RKO (cell line): Measurements from ENCODE around the gene CCSER2.
"Not testable (repeated sequence)": the region's sequence is repeated elsewhere in the genome, so short reads cannot be mapped to it uniquely, and the experiment has no call there.

Source experiments
- DNase-seq: peaks from one replicate; pipeline ENCODE4 v3.0.0-alpha.2; 2016; ENCODE audit warnings: low spot score

CCSER2 gene, protein sequence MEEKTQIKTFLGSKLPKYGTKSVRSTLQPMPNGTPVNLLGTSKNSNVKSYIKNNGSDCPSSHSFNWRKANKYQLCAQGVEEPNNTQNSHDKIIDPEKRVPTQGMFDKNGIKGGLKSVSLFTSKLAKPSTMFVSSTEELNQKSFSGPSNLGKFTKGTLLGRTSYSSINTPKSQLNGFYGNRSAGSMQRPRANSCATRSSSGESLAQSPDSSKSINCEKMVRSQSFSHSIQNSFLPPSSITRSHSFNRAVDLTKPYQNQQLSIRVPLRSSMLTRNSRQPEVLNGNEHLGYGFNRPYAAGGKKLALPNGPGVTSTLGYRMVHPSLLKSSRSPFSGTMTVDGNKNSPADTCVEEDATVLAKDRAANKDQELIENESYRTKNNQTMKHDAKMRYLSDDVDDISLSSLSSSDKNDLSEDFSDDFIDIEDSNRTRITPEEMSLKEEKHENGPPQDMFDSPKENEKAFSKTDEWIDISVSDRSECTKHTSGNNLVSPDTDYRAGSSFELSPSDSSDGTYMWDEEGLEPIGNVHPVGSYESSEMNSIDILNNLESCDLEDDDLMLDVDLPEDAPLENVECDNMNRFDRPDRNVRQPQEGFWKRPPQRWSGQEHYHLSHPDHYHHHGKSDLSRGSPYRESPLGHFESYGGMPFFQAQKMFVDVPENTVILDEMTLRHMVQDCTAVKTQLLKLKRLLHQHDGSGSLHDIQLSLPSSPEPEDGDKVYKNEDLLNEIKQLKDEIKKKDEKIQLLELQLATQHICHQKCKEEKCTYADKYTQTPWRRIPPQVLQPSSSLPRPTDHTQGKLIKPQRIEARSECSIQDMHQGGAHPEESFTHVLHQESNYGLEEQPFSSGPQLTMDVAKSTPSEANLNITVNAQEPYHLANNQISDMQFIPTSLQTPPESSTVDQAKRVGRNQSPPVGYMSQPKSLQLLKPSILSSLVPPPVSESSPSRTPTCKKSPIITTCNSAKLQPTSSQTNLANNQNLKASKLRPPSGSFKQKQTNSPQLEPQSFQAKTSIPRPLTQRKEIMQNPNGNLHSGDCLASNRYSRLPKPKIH

DNA sequence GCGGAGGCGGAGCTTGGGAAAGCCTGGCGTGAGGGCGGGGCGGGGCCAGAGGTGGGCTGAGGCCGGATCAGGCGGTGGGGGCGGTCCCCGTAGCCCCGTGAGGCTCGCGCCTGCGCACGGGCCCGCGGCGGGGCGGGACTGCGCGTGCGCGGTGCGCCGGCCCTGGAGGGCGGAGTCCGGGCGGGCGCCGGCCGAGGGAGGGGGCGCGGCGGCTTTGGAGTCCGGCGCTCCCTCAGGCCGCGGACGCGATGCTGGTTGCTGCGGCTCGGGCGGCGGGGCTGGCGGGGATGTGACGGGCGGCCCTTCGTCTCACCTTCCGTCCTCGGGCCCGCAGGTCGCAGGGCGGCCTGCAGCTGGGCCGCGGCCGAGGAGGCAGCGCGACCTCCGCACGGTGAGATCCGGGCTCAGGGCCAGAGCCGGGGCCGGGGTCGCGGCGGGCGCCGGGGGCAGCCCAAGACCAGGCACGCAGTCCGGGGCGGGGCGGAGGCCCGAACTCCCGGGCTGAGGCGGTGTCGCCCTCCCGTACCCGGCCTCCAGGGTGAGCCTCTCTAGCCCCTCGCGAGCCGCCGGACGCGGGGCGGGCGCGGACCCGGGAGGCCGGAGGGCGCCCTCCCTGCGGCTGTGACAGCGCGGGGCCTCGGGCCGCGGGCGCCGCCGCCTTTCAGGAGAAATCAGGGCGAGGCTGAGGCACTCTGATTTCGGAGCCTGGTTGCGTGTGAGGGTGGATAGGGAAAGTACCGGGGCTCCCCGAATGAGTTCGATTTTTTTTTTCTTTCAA, at the start of gene CCSER2:
Gene CCSER2, plus strand, starts transcription at position 172 of the 778 bp plus-strand sequence. CDS start 42,464 bp downstream, outside the sequence.
- peak; percentile 46 for DNase-seq

DNA sequence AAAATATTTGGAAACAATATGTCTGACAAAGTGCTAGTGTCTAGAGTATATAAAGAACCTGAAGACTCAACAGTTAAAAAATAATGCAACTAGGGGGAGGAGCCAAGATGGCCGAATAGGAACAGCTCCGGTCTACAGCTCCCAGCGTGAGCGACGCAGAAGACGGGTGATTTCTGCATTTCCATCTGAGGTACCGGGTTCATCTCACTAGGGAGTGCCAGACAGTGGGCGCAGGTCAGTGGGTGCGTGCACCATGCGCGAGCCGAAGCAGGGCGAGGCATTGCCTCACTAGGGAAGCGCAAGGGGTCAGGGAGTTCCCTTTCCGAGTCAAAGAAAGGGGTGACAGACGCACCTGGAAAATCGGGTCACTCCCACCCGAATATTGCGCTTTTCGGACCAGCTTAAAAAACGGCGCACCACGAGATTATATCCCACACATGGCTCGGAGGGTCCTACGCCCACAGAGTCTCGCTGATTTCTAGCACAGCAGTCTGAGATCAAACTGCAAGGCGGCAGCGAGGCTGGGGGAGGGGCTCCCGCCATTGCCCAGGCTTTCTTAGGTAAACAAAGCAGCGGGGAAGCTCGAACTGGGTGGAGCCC, 48.4 kb upstream of the CCSER2 start:
- DNase-seq: not testable (repeated sequence)

DNA sequence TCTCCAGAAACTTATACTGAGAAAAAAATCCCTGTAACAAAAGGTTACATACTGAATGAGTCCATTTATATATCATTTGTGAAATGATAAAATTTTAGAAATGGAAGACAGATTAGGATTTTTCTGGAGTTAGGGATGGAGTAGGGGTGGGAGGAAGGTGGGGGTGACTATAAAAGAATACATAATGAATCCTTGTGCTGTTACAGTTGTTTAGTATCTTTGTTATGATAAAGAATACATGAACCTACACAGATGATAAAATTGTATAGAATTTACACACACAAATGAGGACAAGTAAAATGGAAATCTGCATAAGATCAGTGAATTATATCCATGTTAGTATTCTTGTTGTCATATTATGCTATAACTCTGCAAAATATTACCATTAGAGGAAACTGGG, 41.7 kb upstream of the CCSER2 start:
- no peak for DNase-seq

DNA sequence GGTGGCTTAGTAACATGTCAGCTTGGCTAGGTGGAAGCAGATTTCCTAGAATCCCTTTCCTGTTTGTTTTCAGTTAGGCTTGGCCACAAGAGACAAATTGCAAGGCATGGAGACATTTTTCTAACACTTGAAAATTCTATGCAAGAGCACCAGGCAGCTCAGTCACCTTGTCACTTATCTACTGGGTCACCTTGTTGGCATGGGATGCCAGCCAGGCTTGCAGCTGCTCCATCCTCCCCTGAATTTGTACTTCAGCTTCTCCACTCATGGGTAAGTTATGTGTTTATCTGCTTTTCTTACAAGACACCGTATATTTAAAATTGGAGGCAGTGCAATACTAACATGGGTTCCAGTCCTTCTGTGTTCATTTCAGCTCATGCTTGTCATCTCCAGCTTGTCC, 40.2 kb upstream of the CCSER2 start:
- DNase-seq: no peak

DNA sequence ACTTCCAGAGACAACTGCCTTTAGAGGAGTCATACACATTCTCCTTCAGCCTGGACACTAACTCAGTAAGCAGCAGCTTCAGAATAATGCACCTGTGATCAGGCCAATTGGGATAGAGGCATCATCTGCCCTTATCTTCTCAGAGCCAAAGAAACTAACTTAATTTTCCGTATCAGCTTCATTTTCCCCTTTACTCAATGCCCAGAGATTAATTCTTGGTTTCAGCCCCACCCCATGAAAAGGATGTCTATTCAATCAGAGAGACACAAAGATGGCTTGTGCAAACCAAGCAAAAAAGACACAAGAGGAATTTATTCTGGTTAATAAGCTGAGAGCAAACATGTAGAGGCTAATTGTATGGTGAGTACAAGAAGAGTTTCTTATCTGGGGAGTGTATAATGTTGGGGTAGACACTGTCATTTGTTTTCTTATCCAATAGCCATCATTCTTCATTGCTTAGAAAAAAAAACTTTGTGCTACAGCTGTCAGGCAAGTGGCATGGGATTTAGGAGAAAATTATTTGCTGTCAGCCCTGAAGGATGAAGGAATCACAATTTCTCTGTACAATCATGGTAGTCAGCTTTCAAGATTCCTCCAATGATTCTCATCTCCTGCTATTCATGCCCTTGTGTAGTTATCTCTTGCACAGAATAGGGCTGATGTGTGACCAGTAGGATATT, 38.7 kb upstream of the CCSER2 start:
- no peak for DNase-seq

DNA sequence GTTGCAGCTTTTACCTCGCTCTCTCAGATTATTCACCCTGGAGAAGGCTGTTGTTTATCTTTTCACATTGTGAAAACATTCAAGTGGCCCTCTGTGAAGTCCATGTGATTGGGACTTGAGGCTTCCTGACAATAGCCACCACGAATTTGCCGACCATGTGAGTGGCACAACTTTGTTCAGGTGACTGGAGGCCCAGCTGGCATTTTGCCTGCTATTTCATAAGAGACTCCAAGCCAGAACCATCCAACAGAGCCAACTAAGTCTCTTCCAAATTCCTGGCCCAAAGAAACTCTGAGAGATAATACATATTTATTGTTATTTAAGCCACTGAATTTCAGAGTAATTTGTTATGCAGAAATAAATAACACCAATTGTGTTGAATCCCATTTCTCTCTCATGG, 38.2 kb upstream of the CCSER2 start:
- no peak for DNase-seq

DNA sequence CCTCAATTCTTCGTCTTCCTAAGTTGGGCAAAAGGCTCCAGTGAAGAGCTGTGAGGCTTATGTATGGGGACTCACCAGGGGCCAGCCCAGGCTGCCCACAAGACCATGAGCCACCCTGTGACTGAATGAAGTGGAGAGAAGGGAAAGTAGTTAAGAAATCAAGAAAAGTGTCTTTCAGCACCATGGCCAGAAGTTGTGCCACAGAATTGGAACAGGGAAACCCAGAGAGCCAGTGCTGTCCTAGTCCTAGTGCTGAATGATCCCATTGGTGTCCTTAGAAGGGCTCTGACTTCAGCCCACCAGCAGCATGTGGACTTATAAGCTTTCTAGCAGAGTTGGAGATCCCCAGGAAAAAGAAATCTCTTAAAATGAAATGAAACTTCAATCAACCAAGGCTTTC, 37.0 kb upstream of the CCSER2 start:
- DNase-seq: peak; percentile 69

DNA sequence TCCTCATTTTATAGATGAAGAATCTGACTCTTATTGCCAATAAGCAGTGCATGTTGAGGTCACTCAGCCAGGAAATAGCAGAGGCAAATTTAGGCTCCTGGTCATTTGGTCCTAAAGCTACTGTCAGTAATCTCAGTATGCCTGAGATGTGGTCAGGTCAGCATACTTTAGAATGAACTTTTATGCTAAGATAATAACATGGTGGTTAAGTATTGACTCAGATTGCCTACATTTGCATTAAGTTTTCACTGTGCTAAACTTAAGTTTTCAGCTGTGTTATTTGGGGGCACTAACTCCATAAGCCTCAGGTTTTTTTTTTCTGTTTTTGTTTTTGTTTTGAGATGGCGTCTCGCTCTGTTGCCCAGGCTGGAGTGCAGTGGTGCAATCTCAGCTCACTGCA, 35.9 kb upstream of the CCSER2 start:
- no peak for DNase-seq

DNA sequence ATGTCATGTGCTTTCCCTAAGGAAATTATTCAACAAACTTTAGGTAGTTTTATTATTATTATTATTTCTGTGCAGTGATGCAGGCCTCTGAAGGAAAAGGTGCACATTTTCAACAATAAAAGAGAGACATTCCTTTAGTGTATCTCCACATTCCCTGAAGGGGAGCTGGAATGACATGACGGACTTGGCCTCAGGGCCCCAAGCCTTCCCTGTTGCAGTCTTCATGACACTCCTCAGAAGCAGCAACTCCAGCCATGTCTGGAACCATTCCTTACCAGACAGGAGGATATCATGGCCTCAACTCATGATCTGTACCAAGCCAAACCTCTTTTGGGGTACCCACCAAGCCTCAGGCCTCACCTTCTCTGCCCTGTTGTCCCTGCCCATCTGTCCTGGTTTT, 35.2 kb upstream of the CCSER2 start:
- no peak for DNase-seq

DNA sequence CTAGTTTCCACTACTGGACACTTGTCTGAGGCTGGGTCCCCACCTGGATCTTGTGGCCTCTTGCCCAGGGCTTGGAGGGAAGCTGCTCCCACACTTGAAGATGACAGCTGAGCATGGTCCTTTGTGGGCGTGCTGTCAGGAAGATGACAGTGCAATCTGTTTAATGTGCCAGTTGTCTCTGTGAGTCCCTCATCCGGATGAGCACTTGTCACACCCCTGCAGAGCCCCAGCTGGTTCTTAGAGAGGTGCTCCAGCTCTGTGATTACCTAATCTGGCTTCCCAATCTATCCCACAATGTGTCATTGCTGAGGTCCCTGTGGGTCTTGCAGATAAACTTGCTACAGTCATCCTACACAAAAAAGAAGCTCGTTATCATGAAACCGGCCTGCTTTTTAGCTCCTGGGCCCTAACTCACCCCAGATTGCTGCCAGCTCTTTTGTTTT, 34.8 kb upstream of the CCSER2 start:
- DNase-seq: no peak

DNA sequence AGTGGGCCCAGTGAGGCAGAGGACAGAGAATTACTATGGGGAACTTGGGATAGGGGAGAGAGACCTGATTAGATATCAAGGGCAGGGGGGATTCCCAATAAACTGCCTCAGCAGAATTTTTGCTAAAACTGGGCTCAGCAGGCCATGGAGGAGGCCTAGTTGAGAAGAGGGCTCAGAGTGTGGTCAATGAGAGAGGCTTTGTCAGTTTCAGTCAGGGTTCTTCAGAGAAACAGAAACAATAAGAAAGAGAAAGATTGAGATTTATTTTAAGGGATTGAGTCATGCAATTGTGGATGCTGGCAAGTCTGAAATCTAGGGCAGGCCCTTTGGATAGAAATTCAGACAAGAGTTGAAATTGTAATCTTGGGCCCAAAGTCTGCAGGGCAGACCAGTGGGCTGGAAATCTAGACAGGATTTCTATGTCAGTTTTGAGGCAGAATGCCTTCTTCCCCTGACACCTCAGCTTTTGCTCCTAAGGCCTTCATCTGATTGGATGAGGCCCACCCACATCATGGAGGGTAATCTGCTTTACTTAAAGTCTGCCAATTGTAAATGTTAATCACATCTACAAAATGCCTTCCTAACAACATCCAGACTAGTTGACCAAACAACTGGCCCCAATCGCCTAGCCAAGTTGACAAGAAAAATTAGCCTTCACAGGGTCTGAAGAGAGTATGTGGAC, 33.5 kb upstream of the CCSER2 start:
- no peak for DNase-seq

DNA sequence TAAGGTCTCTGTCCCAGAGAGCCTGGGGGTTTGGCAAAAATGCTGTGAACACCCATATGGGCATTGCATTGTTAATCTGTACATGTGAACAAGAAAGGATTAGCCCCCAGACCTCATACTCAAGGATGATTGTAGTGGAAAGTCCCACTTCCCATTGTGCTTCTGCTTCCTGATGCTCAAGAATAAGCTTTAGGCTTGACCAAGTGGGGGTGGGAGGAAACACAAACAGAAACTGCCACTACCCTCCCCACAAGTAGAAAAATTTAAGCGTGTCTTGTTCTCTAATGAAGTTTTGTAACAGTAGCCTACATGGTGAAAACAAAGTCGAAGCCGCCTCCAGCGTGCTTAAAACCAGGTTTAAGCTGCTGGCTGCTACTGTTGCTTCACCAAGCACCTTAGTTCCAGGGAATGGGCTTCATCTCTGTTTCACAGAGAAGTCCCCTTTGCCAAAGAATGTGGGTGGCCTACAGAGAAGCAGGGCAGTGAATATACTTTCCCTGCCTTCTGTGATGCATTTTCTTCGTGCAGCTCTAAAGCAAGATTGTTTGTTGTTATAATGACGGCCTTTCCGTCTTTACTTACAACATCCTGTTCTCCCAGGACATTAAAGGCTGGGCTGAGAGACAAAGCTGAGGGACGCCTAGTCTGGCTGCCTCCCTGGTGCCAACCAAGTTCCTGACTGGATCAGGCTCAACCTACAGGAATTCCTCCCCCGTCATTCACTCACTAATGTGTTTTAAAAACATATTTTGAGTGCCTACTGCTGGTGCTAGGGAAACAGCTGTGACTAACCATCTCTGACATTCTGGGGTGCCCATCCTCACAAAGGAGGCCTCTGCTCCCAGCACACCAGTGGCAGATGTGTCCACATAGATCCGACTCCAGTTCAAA, 32.1 kb upstream of the CCSER2 start:
- DNase-seq: no peak

DNA sequence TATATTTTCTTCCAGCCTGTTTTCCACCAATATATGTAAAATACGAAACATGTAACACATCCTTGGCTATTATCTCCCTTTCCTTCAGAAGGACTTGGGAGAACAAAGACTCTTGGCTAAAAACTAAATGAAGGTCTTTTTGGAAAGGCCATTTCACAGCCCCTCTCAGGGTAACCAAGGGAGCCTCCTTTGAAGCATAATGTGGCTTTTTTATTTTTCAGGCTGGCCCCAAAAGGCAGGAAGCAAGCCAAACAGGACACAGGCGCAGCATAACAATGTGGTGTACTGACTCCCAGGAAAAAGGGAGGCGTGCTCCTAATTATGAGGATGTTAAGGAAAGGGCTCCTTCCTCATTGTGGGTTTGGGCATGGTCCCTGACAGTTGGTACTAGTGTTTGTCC, 30.3 kb upstream of the CCSER2 start:
- no peak for DNase-seq

DNA sequence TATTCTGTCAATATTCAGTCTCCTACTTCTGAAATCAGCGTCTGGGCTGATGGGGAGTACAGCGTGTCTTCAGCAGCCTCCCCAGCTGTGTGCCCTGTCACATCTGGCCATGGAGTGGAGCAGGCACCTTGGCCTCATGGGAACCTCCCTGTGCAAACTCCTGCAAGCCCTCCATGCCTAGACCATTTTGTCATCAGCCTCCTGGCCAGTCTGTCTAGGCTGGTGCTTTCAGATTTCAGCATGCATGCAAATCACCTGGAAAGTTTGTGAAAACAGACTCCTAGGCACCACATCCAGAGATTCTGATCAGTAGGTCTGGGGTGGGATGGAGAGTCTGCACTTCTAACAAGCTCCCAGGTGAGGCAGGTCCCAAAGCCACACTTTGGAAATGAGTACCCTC, 26.2 kb upstream of the CCSER2 start:
- DNase-seq: no peak

DNA sequence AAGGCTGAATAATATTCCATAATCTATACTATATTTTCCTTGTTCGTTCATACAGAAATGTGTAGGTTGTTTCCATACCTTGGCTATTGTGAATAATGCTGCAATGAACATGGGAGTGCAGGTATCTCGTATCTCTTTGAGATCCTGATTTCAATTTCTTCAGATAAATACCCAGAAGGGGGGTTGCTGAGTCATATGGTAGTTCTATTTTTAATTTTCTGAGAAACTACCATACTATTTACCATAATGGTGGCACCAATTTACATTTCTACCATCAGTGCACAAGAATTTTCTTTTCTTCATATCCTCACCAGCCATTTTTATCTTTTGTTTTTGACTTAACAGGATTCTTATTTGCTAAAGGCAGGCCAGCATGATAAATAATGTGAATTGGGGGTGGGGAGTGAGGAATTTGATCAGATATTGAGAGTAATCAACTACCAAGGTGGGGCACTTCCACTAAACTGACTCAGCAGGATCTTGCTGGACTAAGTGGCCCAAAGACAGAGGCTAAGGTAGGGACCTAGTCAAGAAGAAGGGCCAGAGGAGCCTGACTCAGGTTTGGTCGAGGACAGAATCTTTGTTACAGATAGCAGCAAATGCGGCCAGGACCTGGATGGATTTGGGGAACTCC, 21.5 kb upstream of the CCSER2 start:
- DNase-seq: no peak

DNA sequence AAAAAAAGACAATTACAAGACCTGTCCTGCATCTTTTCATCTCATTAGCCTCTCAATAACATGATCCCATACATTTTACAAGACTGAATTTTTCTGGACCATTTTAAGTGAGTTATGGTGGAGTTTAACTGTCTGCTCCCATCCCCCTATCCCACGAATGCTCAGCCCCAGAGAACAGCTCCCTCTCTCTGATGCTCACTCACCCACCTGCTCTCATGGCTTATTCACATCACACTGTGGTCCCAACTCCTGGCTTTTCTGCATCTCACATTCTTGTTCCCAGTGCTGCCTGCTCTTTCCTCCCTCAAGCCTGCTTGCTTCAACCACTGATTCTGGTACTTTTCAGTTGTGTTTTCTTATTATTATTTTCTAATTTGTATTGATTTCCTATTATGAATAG, 20.4 kb upstream of the CCSER2 start:
- DNase-seq: no peak

DNA sequence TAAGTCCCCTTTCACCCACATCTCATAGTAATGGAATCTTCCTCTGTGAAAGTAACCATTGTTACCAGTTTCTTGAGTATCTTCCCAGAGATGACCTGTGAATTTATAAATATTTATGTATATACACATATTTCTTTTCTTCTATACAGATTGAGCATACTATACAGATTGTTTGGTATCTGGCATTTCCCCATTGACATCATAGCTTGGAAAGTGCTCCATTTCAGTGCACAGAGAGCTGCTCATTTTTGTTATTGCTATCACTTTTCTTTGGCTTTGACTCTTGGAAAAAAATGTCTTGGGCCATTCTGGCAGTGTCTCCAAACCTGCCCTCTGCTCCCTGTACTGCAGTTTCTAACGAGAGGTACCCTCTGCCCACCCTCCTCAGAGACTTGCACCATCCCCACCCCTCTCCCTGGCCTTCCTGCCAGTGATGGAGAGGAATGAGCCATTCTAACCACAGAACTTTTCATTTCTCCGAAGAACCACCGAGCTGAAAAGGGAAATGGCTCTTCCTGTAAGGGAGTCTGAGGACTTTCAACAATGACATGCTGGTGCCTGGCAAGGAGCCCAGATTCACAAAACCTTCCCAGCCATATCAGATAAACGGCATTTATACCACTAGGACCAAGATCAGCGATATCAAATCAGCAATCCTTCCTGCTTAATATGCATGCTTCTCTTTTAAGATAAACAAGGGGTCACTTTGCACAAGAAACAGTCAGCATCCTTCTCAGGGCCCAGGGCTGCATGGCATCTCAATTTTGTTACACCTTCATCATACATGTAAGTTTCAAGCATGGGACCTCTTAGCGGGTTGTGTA, 19.7 kb upstream of the CCSER2 start:
- no peak for DNase-seq

DNA sequence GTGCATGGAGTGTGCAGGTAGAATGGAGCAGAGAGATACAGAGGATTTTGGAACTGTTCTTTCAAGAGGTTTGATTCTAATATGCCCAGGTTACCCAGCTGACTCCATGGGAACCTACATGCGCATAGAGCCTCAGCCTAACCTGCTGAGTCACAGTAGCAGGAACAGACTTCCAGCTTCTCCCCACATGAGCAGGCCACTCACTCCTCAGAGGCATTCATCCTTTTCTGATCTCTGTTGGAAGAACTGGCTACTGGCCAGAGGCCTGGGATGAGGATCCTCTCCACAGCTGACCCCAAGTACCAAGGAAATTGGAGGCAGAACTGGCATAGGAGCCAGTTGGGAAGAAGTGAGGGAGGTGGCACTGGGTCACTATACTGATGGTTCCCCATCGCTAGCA, 17.9 kb upstream of the CCSER2 start:
- no peak for DNase-seq
